ENCODE results near the gene PHRF1. TPM values are rescaled to one million over a fixed set of nuclear protein-coding genes. Genes with fewer than 3 reads are reported as not detected.
A peak's percentile ranks its signal among the peaks of the same experiment; 100 is the strongest.

The PHRF1 gene
- polyA plus RNA-seq, 3 donors: 26.8 to 30.4 (median 28.3) TPM

GRCh38 chr11:555227-555779 lies 21.0 kb upstream of the PHRF1 start:
- DNase-seq: no peak

DNA sequence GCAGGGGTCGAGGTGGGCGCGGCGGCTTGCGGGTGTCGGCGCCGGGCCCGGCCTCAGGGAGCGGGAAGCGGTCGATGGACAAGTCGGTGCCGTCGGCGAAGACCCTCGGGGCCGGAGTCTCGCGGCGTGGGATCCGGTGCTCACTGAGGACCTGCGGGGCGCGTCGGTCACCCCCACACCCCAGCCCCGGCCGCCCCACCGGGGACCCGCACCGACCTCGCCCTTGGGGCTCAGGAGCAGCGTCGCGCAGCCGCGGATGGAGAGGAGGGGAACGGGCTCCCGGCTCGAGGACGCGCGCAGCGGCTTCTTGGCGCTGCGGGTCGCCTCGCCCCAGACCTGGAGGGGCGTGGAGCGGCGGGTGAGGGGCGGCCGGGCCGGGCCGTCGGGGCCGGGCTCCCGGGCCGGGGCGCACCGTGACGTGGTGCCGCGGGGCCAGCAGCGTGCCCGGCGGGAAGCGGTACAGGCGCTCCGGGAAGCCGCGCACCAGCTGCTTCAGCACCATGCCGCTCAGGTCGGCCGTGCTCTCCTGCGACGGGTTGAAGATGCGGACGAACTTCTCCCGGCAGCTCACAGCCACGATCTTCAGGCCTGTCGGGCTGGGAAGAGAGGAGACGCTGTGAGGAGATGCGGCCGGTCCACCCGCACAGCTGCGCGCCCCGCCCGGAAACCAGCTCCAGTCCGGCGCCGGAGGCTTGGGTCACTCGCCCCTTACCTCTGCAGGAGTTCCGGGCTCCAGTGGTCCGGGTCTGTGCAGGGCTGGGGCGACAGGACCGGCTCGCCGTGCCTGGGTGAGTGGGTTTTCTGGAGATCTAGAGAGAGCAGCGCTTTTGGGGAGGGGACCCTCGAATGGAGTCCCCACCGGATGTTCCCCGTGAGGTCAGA lies 20.2 kb upstream of the PHRF1 start:
- no peak for DNase-seq

GRCh38 chr11:556662-557256 lies 19.5 kb upstream of the PHRF1 start:
- DNase-seq: no peak

- DNase-seq: no peak
These were observed 18.7 kb upstream of the PHRF1 start for GRCh38 chr11:557328-558132.

DNA sequence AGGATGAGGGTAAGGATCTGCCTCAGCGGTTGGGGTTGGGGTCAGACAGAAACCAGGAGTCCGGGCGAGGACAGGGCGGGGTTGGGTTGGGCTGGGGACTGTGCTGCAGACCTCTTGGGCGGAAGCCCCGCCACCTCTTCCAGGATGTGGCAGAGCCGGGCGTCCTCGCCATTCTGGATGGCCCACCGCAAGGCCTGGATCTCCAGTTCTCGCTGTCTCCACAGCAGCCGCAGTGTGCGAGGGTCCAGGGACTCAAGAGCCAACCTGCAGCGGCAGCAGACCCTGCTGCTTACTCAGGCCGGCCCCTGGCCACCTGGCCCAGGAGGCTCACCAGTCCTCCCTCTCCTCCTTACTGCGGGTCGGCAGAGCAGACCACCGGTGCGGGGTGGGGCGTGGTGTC lies 17.8 kb upstream of the PHRF1 start:
- DNase-seq: no peak

DNA sequence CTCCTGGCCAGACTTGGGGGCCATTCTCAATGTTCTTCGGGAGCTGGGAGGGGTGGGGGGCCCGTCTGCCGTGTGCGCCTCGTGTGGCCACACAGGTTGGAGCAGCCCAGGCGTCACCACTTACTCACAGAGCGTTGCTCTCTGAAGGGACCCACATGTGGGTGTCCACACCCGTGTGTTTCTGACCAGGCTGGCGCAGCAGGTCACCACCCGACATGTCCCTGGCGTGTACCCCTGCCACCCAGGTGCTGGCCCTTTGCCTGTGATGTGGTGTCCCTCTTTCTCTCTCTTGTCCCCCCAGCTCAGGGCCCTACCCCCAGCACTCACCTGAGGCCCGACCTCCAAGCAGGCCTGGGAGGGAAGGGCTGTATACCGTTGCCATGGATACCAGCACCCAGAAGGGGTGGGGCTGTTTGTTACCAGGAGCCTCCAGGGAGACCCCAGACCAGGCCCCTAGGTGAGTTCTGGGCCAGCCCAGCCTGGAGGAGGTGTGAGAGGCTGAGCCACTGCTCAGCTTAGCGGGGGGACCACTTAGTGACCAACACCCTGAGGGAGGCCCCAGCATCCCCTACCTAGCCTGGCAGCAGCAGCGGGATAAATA lies 17.1 kb upstream of the PHRF1 start:
- DNase-seq: no peak

- no peak for DNase-seq
These were observed 16.5 kb upstream of the PHRF1 start for GRCh38 chr11:559712-560304.

GRCh38 chr11:560305-561147 lies 15.7 kb upstream of the PHRF1 start, which contains the start of the genes LMNTD2 and RASSF7:
TSS of gene LMNTD2 (minus strand) at chr11:560738. CDS start at chr11:560716, 22 bp downstream.
TSS of gene RASSF7 (plus strand) at chr11:560970. CDS start at chr11:561769, 799 bp downstream.
- DNase-seq: peak; percentile 88

DNA sequence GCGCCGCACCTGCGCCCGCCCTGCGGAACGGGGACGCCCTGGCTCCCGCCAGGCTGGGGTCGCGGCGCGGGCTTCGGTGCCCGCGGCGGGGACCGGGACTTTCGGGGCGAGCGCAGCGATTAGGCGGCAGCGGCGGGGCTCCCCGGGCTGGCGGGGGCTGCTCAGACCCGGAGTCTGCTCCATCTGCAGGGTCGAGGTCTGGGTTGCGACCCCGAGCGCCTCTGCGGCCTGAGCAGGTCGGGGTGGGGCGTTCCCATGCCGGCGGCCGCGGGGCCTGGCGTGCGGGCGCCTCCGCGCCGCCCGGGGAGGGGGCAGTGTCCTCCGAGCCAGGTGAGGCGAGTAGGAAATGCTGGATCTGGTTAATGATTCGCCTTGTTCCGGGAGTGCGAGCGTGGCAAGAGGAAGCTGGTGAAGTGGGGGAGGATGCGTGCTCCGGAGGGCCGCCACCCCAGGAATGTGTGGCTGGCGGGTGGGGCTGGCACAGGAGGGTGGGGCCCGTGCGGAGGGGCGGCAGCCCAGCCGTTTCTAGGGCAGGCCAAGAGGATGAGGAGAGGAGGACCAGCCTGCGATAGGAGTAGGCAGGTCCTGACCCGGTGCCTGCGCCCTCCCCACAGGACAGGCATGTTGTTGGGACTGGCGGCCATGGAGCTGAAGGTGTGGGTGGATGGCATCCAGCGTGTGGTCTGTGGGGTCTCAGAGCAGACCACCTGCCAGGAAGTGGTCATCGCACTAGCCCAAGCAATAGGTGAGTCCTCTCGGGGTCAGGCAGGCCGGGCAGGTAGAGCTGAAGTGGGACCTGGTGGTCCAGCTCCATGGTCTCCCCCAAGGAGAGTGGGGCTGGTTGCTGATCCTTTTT lies 14.9 kb upstream of the PHRF1 start:
- peak; percentile 88 for DNase-seq

GRCh38 chr11:562046-562645 lies 14.1 kb upstream of the PHRF1 start:
- no peak for DNase-seq

- no peak for DNase-seq
These were observed 13.0 kb upstream of the PHRF1 start for GRCh38 chr11:563066-563811.

- no peak for DNase-seq
These were observed 12.3 kb upstream of the PHRF1 start for GRCh38 chr11:563812-564578.

DNA sequence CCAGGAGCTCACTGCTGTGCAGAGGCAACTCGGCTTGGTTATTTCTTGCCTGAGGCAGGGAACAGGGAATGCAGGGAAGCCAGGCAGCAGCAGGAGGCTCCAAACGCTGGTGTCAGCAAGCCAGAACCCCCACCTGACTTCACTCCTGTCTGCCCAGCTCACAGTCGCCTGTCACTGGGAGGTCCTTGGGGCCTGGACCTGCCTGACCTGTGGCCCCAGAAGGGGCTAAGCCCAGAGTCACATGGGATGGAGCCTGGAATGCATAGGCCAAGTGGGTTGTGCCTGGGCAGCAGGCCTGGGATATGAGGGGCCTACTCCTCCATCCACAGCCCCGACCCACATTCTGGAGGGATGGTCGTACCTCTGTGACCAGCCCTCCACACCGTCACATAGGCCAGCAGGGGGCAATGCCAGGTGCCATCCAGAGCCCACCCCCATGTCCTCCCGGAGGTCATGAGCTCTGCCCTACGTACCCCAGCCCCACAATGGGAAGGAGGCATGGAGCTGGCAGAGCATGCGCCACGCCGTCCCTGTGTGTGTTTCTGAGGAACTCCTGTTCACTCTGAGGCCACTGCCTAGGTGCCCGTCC lies 10.3 kb upstream of the PHRF1 start:
- no peak for DNase-seq

DNA sequence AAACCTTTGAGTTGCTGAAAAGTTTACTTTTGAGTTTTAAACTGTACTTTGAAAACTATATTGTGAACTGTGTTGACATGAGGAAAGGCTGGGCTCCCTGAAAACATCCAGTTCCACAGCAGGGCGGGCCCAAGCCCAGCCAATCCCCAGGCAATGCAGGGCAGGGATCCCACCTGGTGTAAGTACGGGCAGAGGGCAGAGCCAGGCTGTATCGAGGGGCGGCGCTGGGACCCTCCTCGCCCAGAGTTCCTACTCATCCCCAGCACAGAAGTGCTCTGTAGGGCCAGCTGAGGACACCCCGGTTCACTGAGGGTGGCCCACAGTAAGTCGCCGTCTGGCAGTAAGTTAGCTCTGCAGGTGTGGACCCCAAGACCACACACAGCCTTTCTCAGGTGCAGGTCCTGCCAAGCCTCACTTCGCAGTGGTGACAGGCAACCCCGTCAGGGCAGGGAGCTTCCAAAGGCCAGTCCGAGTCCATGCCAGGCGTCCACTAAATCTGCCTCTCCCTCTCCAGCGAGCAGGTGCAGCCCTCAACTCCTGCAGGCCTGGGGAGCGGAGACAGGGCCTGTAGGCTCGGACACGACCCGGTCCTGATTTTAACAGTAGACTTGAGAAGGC lies 9.2 kb upstream of the PHRF1 start:
- no peak for DNase-seq

DNA sequence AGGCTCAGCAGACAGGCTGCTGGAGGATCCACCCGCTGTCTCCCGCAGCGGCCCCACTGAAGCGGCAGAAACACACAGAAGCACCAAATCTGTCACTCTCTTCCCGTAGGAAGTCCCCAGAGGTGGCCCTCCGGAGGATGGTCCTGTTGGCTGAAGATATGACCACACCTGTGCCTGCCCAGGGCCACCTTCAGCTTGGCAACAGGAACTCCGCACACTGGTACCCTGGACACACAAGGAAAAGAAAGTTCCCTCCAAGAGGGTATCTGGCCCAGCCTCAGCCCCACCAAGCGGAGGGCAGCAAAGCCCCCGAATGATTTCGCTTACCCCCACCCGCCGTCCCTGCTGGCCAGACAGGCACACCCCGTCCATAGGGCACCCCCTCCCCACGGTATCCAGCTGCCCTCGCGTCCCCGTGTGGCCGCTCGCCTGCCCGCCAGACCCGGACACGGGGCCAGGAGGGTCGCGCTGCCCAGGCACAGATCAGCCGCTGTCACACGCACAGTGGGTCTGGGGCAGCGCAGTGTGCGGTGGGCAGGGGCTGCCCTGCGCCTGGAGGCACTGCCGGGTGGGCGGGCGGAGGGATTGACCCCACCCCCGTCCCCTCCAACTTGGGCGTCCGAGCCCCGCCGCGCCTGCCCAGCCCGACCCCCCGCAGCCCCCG lies 8.5 kb upstream of the PHRF1 start:
- no peak for DNase-seq
